Panc1 (cell line): Measurements from ENCODE around the gene KCNV2. TPM values are rescaled to one million over a fixed set of nuclear protein-coding genes. Genes with fewer than 3 reads are reported as not detected.
"Not testable (repeated sequence)": the region's sequence is repeated elsewhere in the genome, so short reads cannot be mapped to it uniquely, and the experiment has no call there.

Source experiments
- ATAC-seq: fragments of 200-7000 bp; cut with Tn5 transposase; 2 replicates; pipeline ENCODE4 v1.9.1; 2020; ENCODE audit warnings: mild to moderate bottlenecking, moderate library complexity
- BruUV-seq: library from RNA; stranded (reverse); fragments of 400-500 nt; replicated peaks from 2 replicates; lab custom pipeline; 2021; lab: Mats Ljungman, UMichigan
- CTCF ChIA-PET: fragments of 300-600 bp; sonication (Branson Sonifier 250); formaldehyde crosslinking; loops from one replicate; lab custom pipeline; 2022; ENCODE audit warnings: antibody characterized with exemption; lab: Charles Lee
- POLR2A ChIA-PET: fragments of 300-600 bp; sonication (Branson Sonifier 250); formaldehyde crosslinking; loops from one replicate; lab custom pipeline; 2022; ENCODE audit warnings: antibody characterized with exemption; lab: Charles Lee
- DNase-seq: peaks from one replicate; pipeline ENCODE4 v3.0.0-alpha.2; 2010; ENCODE audit warnings: low read depth, low spot score
- H3K27ac ChIP-seq: 2 replicates; pipeline ENCODE4 v1.5.1; 2011; ENCODE audit warnings: mild to moderate bottlenecking, low read length, inconsistent platforms
- H3K27me3 ChIP-seq: fragments of 200-500 bp; sonication (Bioruptor generic); 2 replicates; pipeline ENCODE4 v1.6.0; 2014; ENCODE audit warnings: low read length, inconsistent platforms; ENCODE audit not compliant: control insufficient read depth, insufficient read depth
- H3K36me3 ChIP-seq: fragments of 200-500 bp; sonication (Bioruptor generic); 2 replicates; pipeline ENCODE4 v1.5.1; 2014; ENCODE audit warnings: inconsistent platforms, mild to moderate bottlenecking, low read length, moderate library complexity; ENCODE audit not compliant: control insufficient read depth, insufficient read depth
- H3K4me1 ChIP-seq: 2 replicates; pipeline ENCODE4 v1.5.1; 2011; ENCODE audit warnings: inconsistent platforms, mild to moderate bottlenecking, low read length, moderate library complexity; ENCODE audit not compliant: control insufficient read depth, insufficient read depth
- H3K4me3 ChIP-seq, 2 experiments: 2 replicates each; pipeline ENCODE4 v1.5.1; 2011 to 2012; ENCODE audit warnings: low read depth in 2 of 2, low read length in 2 of 2, mild to moderate bottlenecking in 2 of 2, inconsistent platforms in 1 of 2, moderate library complexity in 1 of 2
- H3K9me3 ChIP-seq: fragments of 200-500 bp; sonication (Bioruptor generic); 2 replicates; pipeline ENCODE4 v1.5.1; 2014; ENCODE audit warnings: low read depth, mild to moderate bottlenecking, inconsistent platforms, low read length, moderate library complexity; ENCODE audit not compliant: control insufficient read depth, insufficient read depth
- POLR2AphosphoS5 ChIP-seq: IDR thresholded peaks from 2 replicates; pipeline ENCODE4 v1.6.1; 2012; ENCODE audit warnings: mild to moderate bottlenecking, low read depth, low read length, moderate library complexity
- SIN3A ChIP-seq: IDR thresholded peaks from 2 replicates; pipeline ENCODE4 v1.6.1; 2012; ENCODE audit warnings: low read depth, mild to moderate bottlenecking, low read length, moderate library complexity, borderline replicate concordance; ENCODE audit not compliant: insufficient read depth
- TCF7L2 ChIP-seq: IDR thresholded peaks from 2 replicates; pipeline ENCODE4 v1.6.1; 2011; ENCODE audit warnings: mild to moderate bottlenecking, low read depth, low read length, inconsistent platforms
- in situ Hi-C: cut with HindIII; loops from 2 replicates; pipeline ENCODE4 v1.10.0; 2016; ENCODE audit warnings: low sequenced_read_pairs, low pct_unique_long_range_greater_than_20kb
- intact Hi-C: fragments of 100-400 bp; cut with micrococcal nuclease; formaldehyde crosslinking; loops from one replicate; pipeline ENCODE4 v1.10.0; 2022; ENCODE audit not compliant: unreplicated experiment
- total RNA-seq: library from RNA; stranded (reverse); gene quantifications from one replicate; pipeline ENCODE4 v1.2.1, GENCODE V29; 2021; ENCODE audit not compliant: unreplicated experiment
- TF ChIP-seq, protein P1 (sequence below), 2 experiments: IDR thresholded peaks; 2 replicates each; pipeline ENCODE4 v1.6.1; 2011 to 2012; ENCODE audit warnings: low read depth in 2 of 2, control low read depth in 1 of 2, low read length in 1 of 2, mild to moderate bottlenecking in 1 of 2, moderate library complexity in 1 of 2; ENCODE audit not compliant: insufficient read depth in 1 of 2
- TF ChIP-seq, protein P2 (sequence below): fragments of 450-650 bp; IDR thresholded peaks from 2 replicates; pipeline ENCODE4 v1.5.1; 2017; ENCODE audit warnings: mild to moderate bottlenecking

Gene KCNV2
- total RNA-seq, 1 experiment from 2014 or later, result not detected

DNA sequence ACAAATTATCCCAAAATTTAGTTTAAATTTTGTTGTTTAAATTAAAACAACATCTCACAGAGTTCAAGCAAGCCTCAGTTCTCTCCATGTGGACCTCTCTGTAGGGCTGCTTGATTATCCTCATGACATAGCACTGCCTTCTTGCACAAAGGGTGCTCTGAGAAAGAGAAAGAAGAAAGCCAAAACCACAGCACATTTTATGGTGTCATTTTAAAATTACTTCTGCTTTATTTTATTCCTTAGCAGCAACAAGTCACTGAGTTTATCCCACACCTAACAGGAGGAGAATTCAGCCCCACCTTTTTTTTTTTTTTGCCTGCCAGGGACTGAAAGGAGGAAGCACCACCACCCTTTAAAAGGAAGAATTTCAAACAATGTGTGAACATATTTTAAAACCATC lies 12.8 kb upstream of the KCNV2 start:
- in situ Hi-C loops (no loop called here), intact Hi-C loops (no loop called here)
- H3K9me3 ChIP-seq, result no peaks in the 10 kb centered on the region
- H3K36me3 ChIP-seq, result no peaks in the 10 kb centered on the region
- H3K27ac ChIP-seq, result no peak overlapping the region
- ATAC-seq (no peak), DNase-seq (no peak)
- ChIA-PET CTCF (no interaction called here), POLR2A (no interaction called here)
- BruUV-seq, result no TSS peak
- H3K4me3 ChIP-seq, result no peak overlapping the region
- TF ChIP-seq, protein P1, sequence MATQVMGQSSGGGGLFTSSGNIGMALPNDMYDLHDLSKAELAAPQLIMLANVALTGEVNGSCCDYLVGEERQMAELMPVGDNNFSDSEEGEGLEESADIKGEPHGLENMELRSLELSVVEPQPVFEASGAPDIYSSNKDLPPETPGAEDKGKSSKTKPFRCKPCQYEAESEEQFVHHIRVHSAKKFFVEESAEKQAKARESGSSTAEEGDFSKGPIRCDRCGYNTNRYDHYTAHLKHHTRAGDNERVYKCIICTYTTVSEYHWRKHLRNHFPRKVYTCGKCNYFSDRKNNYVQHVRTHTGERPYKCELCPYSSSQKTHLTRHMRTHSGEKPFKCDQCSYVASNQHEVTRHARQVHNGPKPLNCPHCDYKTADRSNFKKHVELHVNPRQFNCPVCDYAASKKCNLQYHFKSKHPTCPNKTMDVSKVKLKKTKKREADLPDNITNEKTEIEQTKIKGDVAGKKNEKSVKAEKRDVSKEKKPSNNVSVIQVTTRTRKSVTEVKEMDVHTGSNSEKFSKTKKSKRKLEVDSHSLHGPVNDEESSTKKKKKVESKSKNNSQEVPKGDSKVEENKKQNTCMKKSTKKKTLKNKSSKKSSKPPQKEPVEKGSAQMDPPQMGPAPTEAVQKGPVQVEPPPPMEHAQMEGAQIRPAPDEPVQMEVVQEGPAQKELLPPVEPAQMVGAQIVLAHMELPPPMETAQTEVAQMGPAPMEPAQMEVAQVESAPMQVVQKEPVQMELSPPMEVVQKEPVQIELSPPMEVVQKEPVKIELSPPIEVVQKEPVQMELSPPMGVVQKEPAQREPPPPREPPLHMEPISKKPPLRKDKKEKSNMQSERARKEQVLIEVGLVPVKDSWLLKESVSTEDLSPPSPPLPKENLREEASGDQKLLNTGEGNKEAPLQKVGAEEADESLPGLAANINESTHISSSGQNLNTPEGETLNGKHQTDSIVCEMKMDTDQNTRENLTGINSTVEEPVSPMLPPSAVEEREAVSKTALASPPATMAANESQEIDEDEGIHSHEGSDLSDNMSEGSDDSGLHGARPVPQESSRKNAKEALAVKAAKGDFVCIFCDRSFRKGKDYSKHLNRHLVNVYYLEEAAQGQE (IDR thresholded peaks at IDR 0.05; ENCODE audit: insufficient read depth in 1 of 2, low read depth in 2 of 2, low read length in 1 of 2), result no peak
- TF ChIP-seq TCF7L2, result no peak
- TF ChIP-seq, protein P2, sequence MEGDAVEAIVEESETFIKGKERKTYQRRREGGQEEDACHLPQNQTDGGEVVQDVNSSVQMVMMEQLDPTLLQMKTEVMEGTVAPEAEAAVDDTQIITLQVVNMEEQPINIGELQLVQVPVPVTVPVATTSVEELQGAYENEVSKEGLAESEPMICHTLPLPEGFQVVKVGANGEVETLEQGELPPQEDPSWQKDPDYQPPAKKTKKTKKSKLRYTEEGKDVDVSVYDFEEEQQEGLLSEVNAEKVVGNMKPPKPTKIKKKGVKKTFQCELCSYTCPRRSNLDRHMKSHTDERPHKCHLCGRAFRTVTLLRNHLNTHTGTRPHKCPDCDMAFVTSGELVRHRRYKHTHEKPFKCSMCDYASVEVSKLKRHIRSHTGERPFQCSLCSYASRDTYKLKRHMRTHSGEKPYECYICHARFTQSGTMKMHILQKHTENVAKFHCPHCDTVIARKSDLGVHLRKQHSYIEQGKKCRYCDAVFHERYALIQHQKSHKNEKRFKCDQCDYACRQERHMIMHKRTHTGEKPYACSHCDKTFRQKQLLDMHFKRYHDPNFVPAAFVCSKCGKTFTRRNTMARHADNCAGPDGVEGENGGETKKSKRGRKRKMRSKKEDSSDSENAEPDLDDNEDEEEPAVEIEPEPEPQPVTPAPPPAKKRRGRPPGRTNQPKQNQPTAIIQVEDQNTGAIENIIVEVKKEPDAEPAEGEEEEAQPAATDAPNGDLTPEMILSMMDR, result no peak
- TF ChIP-seq SIN3A, result no peak
- TF ChIP-seq POLR2AphosphoS5, result no peak
- no peaks in the 10 kb centered on the region for H3K27me3 ChIP-seq
- no peaks in the 10 kb centered on the region for H3K4me1 ChIP-seq

DNA sequence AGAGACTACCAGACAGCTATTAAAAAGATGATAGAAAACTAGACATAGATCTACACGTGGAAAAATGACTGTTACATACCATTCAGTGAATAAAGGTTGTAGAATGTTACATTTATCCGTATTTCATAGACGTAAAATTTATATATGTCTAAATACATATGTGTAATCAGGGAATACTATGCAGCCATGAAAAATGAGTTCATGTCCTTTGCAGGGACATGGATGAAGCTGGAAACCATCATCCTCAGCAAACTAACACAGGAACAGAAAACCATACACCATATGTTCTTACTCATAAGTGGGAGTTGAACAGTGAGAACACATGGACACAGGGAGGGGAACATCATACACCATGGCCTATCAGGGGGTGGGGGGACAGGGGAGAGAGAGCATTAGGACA lies 10.1 kb upstream of the KCNV2 start:
- intact Hi-C loops, H3K9me3 ChIP-seq, DNase-seq, BruUV-seq, H3K36me3 ChIP-seq, H3K4me1 ChIP-seq, H3K27ac ChIP-seq, ATAC-seq, H3K27me3 ChIP-seq, in situ Hi-C loops, POLR2A ChIA-PET, CTCF ChIA-PET, H3K4me3 ChIP-seq: not testable (repeated sequence)

GRCh38 chr9:2709645-2710101 lies 7.6 kb upstream of the KCNV2 start:
- Histone ChIP-seq H3K27ac (no peak overlapping the region), H3K4me1 (no peaks in the 10 kb centered on the region), H3K4me3 (no peak overlapping the region), H3K36me3 (no peaks in the 10 kb centered on the region), H3K9me3 (no peaks in the 10 kb centered on the region), H3K27me3 (no peaks in the 10 kb centered on the region)
- BruUV-seq, result no TSS peak
- ChIA-PET POLR2A (no interaction called here), CTCF (no interaction called here)
- in situ Hi-C loops, result no loop called here
- no peak for DNase-seq
- intact Hi-C loops, result no loop called here
- ATAC-seq, result no peak
- TF ChIP-seq, protein P2, result no peak
- TF ChIP-seq TCF7L2 (no peak), POLR2AphosphoS5 (no peak), SIN3A (no peak)
- TF ChIP-seq, protein P1 (IDR thresholded peaks at IDR 0.05; ENCODE audit: insufficient read depth in 1 of 2, low read depth in 2 of 2, low read length in 1 of 2), result no peak
